ENCODE data around the gene CEP112. TPM values are rescaled to one million over a fixed set of nuclear protein-coding genes. Genes with fewer than 3 reads are reported as not detected.

Gene CEP112
- total and polyA plus RNA-seq, 2 of the 13 experiments (the other 11 are each of a cell fraction or from before 2014, with no cell fraction given) = 1.2 to 3.4 TPM

GRCh38 chr17:66191593-66192377 is at the start of gene CEP112 (continued):
- no peak for TF ChIP-seq ZNF3 (CRISPR knock-in tag; IDR thresholded peaks at IDR 0.05)
- no peak for TF ChIP-seq TCF12 (IDR thresholded peaks at IDR 0.05)
- TF ChIP-seq TCF12 (CRISPR knock-in tag; IDR thresholded peaks at IDR 0.05) = no peak
- TF ChIP-seq TP53 (CRISPR knock-in tag; conservative IDR thresholded peaks at IDR 0.05) = 0 out of 2 replicates have a peak, but pooled peaks have one; percentile 9
- no peak for TF ChIP-seq MTA3 (CRISPR knock-in tag; IDR thresholded peaks at IDR 0.05)
- TF ChIP-seq ATF2 (CRISPR knock-in tag; IDR thresholded peaks at IDR 0.05) = no peak
- peak; percentile 13; the same call in 1 of the 2 replicates for TF ChIP-seq ZMYM4 (CRISPR knock-in tag; IDR thresholded peaks at IDR 0.05)
- TF ChIP-seq ZNF20 (CRISPR knock-in tag; IDR thresholded peaks at IDR 0.05) = no peak
- TF ChIP-seq AFF4 (CRISPR knock-in tag; IDR thresholded peaks at IDR 0.05) = no peak
- peak; percentile 86 for TF ChIP-seq GABPB1 (CRISPR knock-in tag; IDR thresholded peaks at IDR 0.05)
- TF ChIP-seq ZHX2 (IDR thresholded peaks at IDR 0.05; ENCODE audit: low read depth) = no peak; the same call in 1 of the 2 replicates
- TF ChIP-seq ZHX2 (CRISPR knock-in tag; IDR thresholded peaks at IDR 0.05; ENCODE audit: borderline replicate concordance) = peak; percentile 75
- no peak for TF ChIP-seq KLF9 (CRISPR knock-in tag; IDR thresholded peaks at IDR 0.05; ENCODE audit: low read depth)
- no peak for TF ChIP-seq TBL1XR1 (IDR thresholded peaks at IDR 0.05; ENCODE audit: borderline replicate concordance, low read length, partially characterized antibody)
- no peak for TF ChIP-seq ZNF329 (CRISPR knock-in tag; IDR thresholded peaks at IDR 0.05; ENCODE audit: low read depth)
- no peak for TF ChIP-seq ZNF292 (CRISPR knock-in tag; IDR thresholded peaks at IDR 0.05; ENCODE audit: borderline replicate concordance, low read depth)
- TF ChIP-seq CHD4 (IDR thresholded peaks at IDR 0.05; ENCODE audit: borderline replicate concordance, low read length) = no peak

All from HepG2 (cell line).